ENCODE data around the gene ZSCAN22. TPM values are rescaled to one million over a fixed set of nuclear protein-coding genes. Genes with fewer than 3 reads are reported as not detected.

ZSCAN22 gene
- total RNA-seq, 1 donor from 2014 or later: 3.9 TPM

- H3K27me3 ChIP-seq: no peaks in the 10 kb centered on the region
- no peak overlapping the region for H3K27ac ChIP-seq
- H3K36me3 ChIP-seq: peaks cover 0 to 42% of the 10 kb centered on the region in 2 donors
Measured at GRCh38 chr19:58336216-58336615, 9.4 kb downstream of the ZSCAN22 start.

GRCh38 chr19:58336820-58337219, 10.0 kb downstream of the ZSCAN22 start:
- Histone ChIP-seq H3K27me3 (no peaks in the 10 kb centered on the region), H3K27ac (no peak overlapping the region), H3K4me3 (no peak overlapping the region), H3K36me3 (peaks cover 0 to 42% of the 10 kb centered on the region in 2 donors), H3K9me3 (no peaks in the 10 kb centered on the region), H3K4me1 (no peaks in the 10 kb centered on the region)
- no peak for DNase-seq (ENCODE audit: extremely low spot score in 2 of 2)
- TF ChIP-seq POLR2A (IDR thresholded peaks at IDR 0.05): no peak
- TF ChIP-seq CTCF (IDR thresholded peaks at IDR 0.05): no peak
- TF ChIP-seq POLR2AphosphoS5 (IDR thresholded peaks at IDR 0.05; ENCODE audit: insufficient read depth in 1 of 2, low read depth in 1 of 2): no peak
- intact Hi-C loops (cut with DNase I): no loop called here

More at GRCh38 chr19:58336216-58336615, 9.4 kb downstream of the ZSCAN22 start:
- TF ChIP-seq POLR2AphosphoS5 (IDR thresholded peaks at IDR 0.05; ENCODE audit: insufficient read depth in 1 of 2, low read depth in 1 of 2) (no peak), POLR2A (IDR thresholded peaks at IDR 0.05) (no peak), CTCF (IDR thresholded peaks at IDR 0.05) (no peak)
- no peaks in the 10 kb centered on the region for H3K4me1 ChIP-seq
- no peak overlapping the region for H3K4me3 ChIP-seq
- intact Hi-C loops (cut with DNase I): no loop called here
- DNase-seq (ENCODE audit: extremely low spot score in 2 of 2): no peak
- H3K9me3 ChIP-seq: no peaks in the 10 kb centered on the region

GRCh38 chr19:58338336-58338735, 11.5 kb downstream of the ZSCAN22 start:
- intact Hi-C loops (cut with DNase I): no loop called here
- peaks cover 0 to 42% of the 10 kb centered on the region in 2 donors for H3K36me3 ChIP-seq
- H3K27me3 ChIP-seq: no peaks in the 10 kb centered on the region
- TF ChIP-seq POLR2AphosphoS5 (IDR thresholded peaks at IDR 0.05; ENCODE audit: insufficient read depth in 1 of 2, low read depth in 1 of 2): no peak
- no peak for TF ChIP-seq POLR2A (IDR thresholded peaks at IDR 0.05)
- TF ChIP-seq CTCF (IDR thresholded peaks at IDR 0.05): no peak
- no peaks in the 10 kb centered on the region for H3K9me3 ChIP-seq
- H3K4me3 ChIP-seq: no peak overlapping the region
- H3K27ac ChIP-seq: no peak overlapping the region
- no peak for DNase-seq (ENCODE audit: extremely low spot score in 2 of 2)
- H3K4me1 ChIP-seq: no peaks in the 10 kb centered on the region

- peaks cover 0 to 42% of the 10 kb centered on the region in 2 donors for H3K36me3 ChIP-seq
- H3K27me3 ChIP-seq: no peaks in the 10 kb centered on the region
- no peaks in the 10 kb centered on the region for H3K9me3 ChIP-seq
- intact Hi-C loops (cut with DNase I): no loop called here
- TF ChIP-seq CTCF (IDR thresholded peaks at IDR 0.05): no peak
- TF ChIP-seq POLR2A (IDR thresholded peaks at IDR 0.05): no peak
- TF ChIP-seq POLR2AphosphoS5 (IDR thresholded peaks at IDR 0.05; ENCODE audit: insufficient read depth in 1 of 2, low read depth in 1 of 2): no peak
- no peaks in the 10 kb centered on the region for H3K4me1 ChIP-seq
- DNase-seq (ENCODE audit: extremely low spot score in 2 of 2): no peak
- no peak overlapping the region for H3K4me3 ChIP-seq
- H3K27ac ChIP-seq: no peak overlapping the region
Measured at GRCh38 chr19:58338825-58339558, 12.2 kb downstream of the ZSCAN22 start.

GRCh38 chr19:58345558-58345957, 18.8 kb downstream of the ZSCAN22 start:
- no peak for DNase-seq (ENCODE audit: extremely low spot score in 2 of 2)
- TF ChIP-seq POLR2AphosphoS5 (IDR thresholded peaks at IDR 0.05; ENCODE audit: insufficient read depth in 1 of 2, low read depth in 1 of 2): no peak
- no peak for TF ChIP-seq CTCF (IDR thresholded peaks at IDR 0.05)
- no peak for TF ChIP-seq POLR2A (IDR thresholded peaks at IDR 0.05)
- no peak overlapping the region for H3K4me3 ChIP-seq
- H3K9me3 ChIP-seq: no peaks in the 10 kb centered on the region
- H3K27me3 ChIP-seq: no peaks in the 10 kb centered on the region
- intact Hi-C loops (cut with DNase I): no loop called here
- no peaks in the 10 kb centered on the region for H3K36me3 ChIP-seq
- no peak overlapping the region for H3K27ac ChIP-seq
- peaks cover 35% of the 10 kb centered on the region for H3K4me1 ChIP-seq

Data from vagina (tissue), 2 donors.